PC-3 (cell line): ENCODE measurements around the gene IQSEC3.

Source experiments
- EZH2 ChIP-seq: fragments of 300-600 bp; sonication (generic); IDR thresholded peaks from one replicate; pipeline ENCODE4 v1.6.1; 2017; ENCODE audit warnings: antibody characterized with exemption, mild to moderate bottlenecking, low read length; ENCODE audit not compliant: unreplicated experiment
- TF ChIP-seq, protein P1 (sequence below): fragments of 300-600 bp; sonication (generic); conservative IDR thresholded peaks from 2 replicates; pipeline ENCODE4 v1.5.1; 2017; ENCODE audit warnings: antibody characterized with exemption, low read depth, mild to moderate bottlenecking, low read length

DNA sequence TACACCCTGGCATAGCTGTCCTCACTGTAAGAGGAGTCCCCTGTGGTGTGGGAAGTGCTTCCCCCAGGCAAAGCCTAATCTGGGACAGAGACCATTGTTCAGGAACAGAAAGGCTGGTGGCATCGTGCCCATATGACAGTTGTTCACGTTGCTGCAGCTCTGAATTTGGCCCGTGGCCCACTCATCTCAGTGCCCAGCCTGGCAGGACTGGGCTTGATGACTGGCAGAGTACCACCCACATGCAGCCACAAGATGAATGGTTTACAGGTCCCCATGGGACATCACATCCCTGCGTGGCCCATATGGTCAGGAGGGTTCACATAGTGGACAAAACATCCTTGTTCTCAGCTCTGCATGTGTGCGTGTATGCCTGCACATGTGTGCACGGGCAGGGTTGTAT lies 17.5 kb downstream of the IQSEC3 start:
- TF ChIP-seq, protein P1, sequence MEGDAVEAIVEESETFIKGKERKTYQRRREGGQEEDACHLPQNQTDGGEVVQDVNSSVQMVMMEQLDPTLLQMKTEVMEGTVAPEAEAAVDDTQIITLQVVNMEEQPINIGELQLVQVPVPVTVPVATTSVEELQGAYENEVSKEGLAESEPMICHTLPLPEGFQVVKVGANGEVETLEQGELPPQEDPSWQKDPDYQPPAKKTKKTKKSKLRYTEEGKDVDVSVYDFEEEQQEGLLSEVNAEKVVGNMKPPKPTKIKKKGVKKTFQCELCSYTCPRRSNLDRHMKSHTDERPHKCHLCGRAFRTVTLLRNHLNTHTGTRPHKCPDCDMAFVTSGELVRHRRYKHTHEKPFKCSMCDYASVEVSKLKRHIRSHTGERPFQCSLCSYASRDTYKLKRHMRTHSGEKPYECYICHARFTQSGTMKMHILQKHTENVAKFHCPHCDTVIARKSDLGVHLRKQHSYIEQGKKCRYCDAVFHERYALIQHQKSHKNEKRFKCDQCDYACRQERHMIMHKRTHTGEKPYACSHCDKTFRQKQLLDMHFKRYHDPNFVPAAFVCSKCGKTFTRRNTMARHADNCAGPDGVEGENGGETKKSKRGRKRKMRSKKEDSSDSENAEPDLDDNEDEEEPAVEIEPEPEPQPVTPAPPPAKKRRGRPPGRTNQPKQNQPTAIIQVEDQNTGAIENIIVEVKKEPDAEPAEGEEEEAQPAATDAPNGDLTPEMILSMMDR: no peak
- no peak for TF ChIP-seq EZH2
